Kidney (tissue), 14 donors: Measurements from ENCODE around the gene KMT2C. TPM values are rescaled to one million over a fixed set of nuclear protein-coding genes. Genes with fewer than 3 reads are reported as not detected.

ENCODE experiments used
- DNase-seq, 5 donors: peaks; one replicate each; pipeline ENCODE4 v3.0.0-alpha.2; 2013 to 2020
- FAIRE-seq: peaks from 2 replicates; lab custom pipeline; 2012; peaks lifted over from hg19 to GRCh38; lab: Jason Lieb, UNC
- H3K27ac ChIP-seq, 2 donors: one replicate each; pipeline ENCODE4 v1.7.0; 2013; ENCODE audit warnings: low read depth in 2 of 2, low read length in 2 of 2, inconsistent platforms in 1 of 2
- H3K27me3 ChIP-seq: one replicate; pipeline ENCODE4 v1.7.1; 2013; ENCODE audit warnings: low read length, inconsistent platforms; ENCODE audit not compliant: control insufficient read depth, insufficient read depth
- H3K36me3 ChIP-seq, 3 donors: one replicate each; pipeline versions ENCODE4 v1.7.0 to v1.7.1; 2013; ENCODE audit warnings: low read length in 3 of 3, control low read depth in 1 of 3, inconsistent platforms in 1 of 3; ENCODE audit not compliant: insufficient read depth in 3 of 3, control insufficient read depth in 2 of 3
- H3K4me1 ChIP-seq, 3 donors: one replicate each; pipeline versions ENCODE4 v1.7.0 to v1.7.1; 2013; ENCODE audit warnings: low read length in 3 of 3, inconsistent platforms in 1 of 3, low read depth in 1 of 3; ENCODE audit not compliant: control insufficient read depth in 2 of 3, insufficient read depth in 2 of 3
- H3K4me3 ChIP-seq, 3 donors: one replicate each; pipeline versions ENCODE4 v1.7.0 to v1.8.1; 2013; ENCODE audit warnings: low read length in 3 of 3, control low read depth in 1 of 3, inconsistent platforms in 1 of 3
- H3K9ac ChIP-seq, 3 donors: one replicate each; pipeline versions ENCODE4 v1.7.0 to v1.7.1; 2013; ENCODE audit warnings: low read length in 3 of 3, control low read depth in 1 of 3, inconsistent platforms in 1 of 3
- H3K9me3 ChIP-seq, 3 donors: one replicate each; pipeline versions ENCODE4 v1.7.0 to v1.7.1; 2013; ENCODE audit warnings: low read length in 3 of 3, control low read depth in 1 of 3, inconsistent platforms in 1 of 3; ENCODE audit not compliant: control insufficient read depth in 2 of 3, insufficient read depth in 1 of 3
- CTCF ChIP-seq: IDR thresholded peaks from 3 replicates; pipeline ENCODE4 v1.5.1; 2012; ENCODE audit warnings: mild to moderate bottlenecking, moderate library complexity, borderline replicate concordance; ENCODE audit not compliant: insufficient read depth; ENCODE audit errors: extremely low read depth
- intact Hi-C: fragments of 100-400 bp; cut with DNase I; formaldehyde crosslinking; loops from one replicate; pipeline ENCODE4 v1.11.1; 2022
- polyA plus RNA-seq: library from polyadenylated mRNA; stranded (reverse); fragments of 350-450 nt; fragmentation: Illumina TruSeq; extraction: RNeasy Lipid Tissue Mini Kit (QIAGEN cat#74804); gene quantifications from one replicate; pipeline ENCODE4 v1.2.3, GENCODE V29; 2014; ENCODE audit warnings: low read depth, low replicate concordance; ENCODE audit not compliant: insufficient read depth
- total RNA-seq: library from RNA; stranded (reverse); fragmentation: NEBNext Ultra II Directional; extraction: Animal tissue kit (Norgen Biotek cat#: 25700); gene quantifications from one replicate; pipeline ENCODE4 v1.2.1, GENCODE V29; 2021
- donor health status: control.
- donor health status: control.
- donor health status: control.
- donor health status: control.
- donor health status: control.
- donor health status: DM: yes; HTN: yes; CAD: no.
- donor health status: Normal renal cell carcinoma (clear cell type).

KMT2C gene
- total and polyA plus RNA-seq, 2 donors from 2014 or later, result 4.8 to 102 TPM

GRCh38 chr7:152103066-152103465, 332.7 kb downstream of the KMT2C start:
- H3K36me3 ChIP-seq, result peaks cover 3 to 38% (median 13%) of the 10 kb centered on the region in 3 donors

GRCh38 chr7:152097330-152097729, 338.5 kb downstream of the KMT2C start:
- DNase-seq (no peak), FAIRE-seq (no peak)
- H3K9me3 ChIP-seq, result no peaks in the 10 kb centered on the region
- no peaks in the 10 kb centered on the region for H3K27me3 ChIP-seq
- peak overlapping the region in 2 of 3 donors; percentile 8 to 23 for H3K4me3 ChIP-seq
- no peak overlapping the region for H3K27ac ChIP-seq
- H3K36me3 ChIP-seq, result peaks cover 0 to 9% (median 8%) of the 10 kb centered on the region in 3 donors
- H3K9ac ChIP-seq, result no peak overlapping the region
- intact Hi-C loops, result no loop called here
- peaks cover 0 to 6% (median 0%) of the 10 kb centered on the region in 3 donors for H3K4me1 ChIP-seq
- no peak for TF ChIP-seq CTCF

More at GRCh38 chr7:152103066-152103465, 332.7 kb downstream of the KMT2C start:
- Histone ChIP-seq H3K4me3 (no peak overlapping the region), H3K9ac (no peak overlapping the region), H3K27me3 (no peaks in the 10 kb centered on the region), H3K9me3 (no peaks in the 10 kb centered on the region), H3K4me1 (no peaks in the 10 kb centered on the region), H3K27ac (no peak overlapping the region)
- TF ChIP-seq CTCF, result no peak
- no peak for FAIRE-seq
- intact Hi-C loops, result no loop called here
- DNase-seq, result no peak

- TF ChIP-seq CTCF, result no peak
- no peak for FAIRE-seq
- no peak for DNase-seq
- Histone ChIP-seq H3K36me3 (peaks cover 0 to 3% (median 2%) of the 10 kb centered on the region in 3 donors), H3K4me3 (peak overlapping the region in 2 of 3 donors; percentile 52 to 61), H3K9ac (peak overlapping the region in 1 of 3 donors; percentile 28), H3K27ac (no peak overlapping the region), H3K9me3 (no peaks in the 10 kb centered on the region), H3K27me3 (no peaks in the 10 kb centered on the region), H3K4me1 (peaks cover 0 to 13% (median 0%) of the 10 kb centered on the region in 3 donors)
- intact Hi-C loops, result no loop called here
Measured at GRCh38 chr7:152095771-152096170, 340.0 kb downstream of the KMT2C start.

DNA sequence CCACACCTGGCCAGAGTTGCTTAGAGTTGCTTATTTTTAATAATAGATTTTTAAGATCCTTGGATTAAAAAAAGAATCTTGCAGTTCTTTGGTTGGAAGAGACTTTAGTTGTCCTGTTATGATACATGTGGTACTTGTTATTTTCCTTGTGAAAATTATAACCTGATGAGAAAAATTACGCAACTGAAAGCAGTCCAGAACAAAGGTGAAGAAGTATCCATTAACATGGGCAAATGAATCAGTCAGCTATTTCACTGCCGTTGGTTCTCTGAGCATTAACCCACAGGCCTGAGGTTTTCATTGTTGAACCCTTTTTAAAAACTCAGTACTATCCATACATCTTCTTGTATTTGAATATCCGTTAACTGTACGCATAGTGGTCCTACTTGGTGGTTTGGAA, 342.1 kb downstream of the KMT2C start:
- Histone ChIP-seq H3K36me3 (no peaks in the 10 kb centered on the region), H3K9ac (peak overlapping the region in 1 of 3 donors; percentile 51), H3K9me3 (peaks cover 0 to 7% (median 0%) of the 10 kb centered on the region in 3 donors), H3K4me3 (peak overlapping the region in 2 of 3 donors; percentile 64 to 73), H3K4me1 (peaks cover 0 to 16% (median 0%) of the 10 kb centered on the region in 3 donors), H3K27ac (peak overlapping the region; percentile 44 to 75), H3K27me3 (no peaks in the 10 kb centered on the region)
- DNase-seq (no peak), FAIRE-seq (no peak)
- intact Hi-C loops, result no loop called here
- no peak for TF ChIP-seq CTCF
